ENCODE measurements around the gene MARCKSL1.

MARCKSL1 gene

GRCh38 chr1:32321712-32322291, 14.2 kb downstream of the MARCKSL1 start:
- TF ChIP-seq POU2F2 (IDR thresholded peaks at IDR 0.05; ENCODE audit: low read depth, low read length) (no peak), PAX5 (IDR thresholded peaks at IDR 0.05; ENCODE audit: insufficient read depth, low read length, severe bottlenecking) (no peak), SPI1 (IDR thresholded peaks at IDR 0.05; ENCODE audit: low read depth, low read length) (peak; percentile 16; the same call in 1 of the 2 replicates)
- DNase-seq (ENCODE audit: insufficient read length, low spot score) (no peak), FAIRE-seq (peak; percentile 66)

- FAIRE-seq (no peak), DNase-seq (ENCODE audit: insufficient read length, low spot score) (no peak)
- TF ChIP-seq POLR2A (IDR thresholded peaks at IDR 0.05; ENCODE audit: low read depth, low read length), result no peak
- no peak for TF ChIP-seq SPI1 (IDR thresholded peaks at IDR 0.05; ENCODE audit: low read depth, low read length)
- TF ChIP-seq POU2F2 (IDR thresholded peaks at IDR 0.05; ENCODE audit: low read depth, low read length), result no peak
- no peak for TF ChIP-seq TAF1 (IDR thresholded peaks at IDR 0.05; ENCODE audit: low read depth, low read length)
- TF ChIP-seq PAX5 (IDR thresholded peaks at IDR 0.05; ENCODE audit: insufficient read depth, low read length, severe bottlenecking), result no peak
- no peak for TF ChIP-seq POLR2AphosphoS5 (IDR thresholded peaks at IDR 0.05; ENCODE audit: low read depth, low read length)
Measured at GRCh38 chr1:32318127-32318869, 17.7 kb downstream of the MARCKSL1 start.

- TF ChIP-seq POLR2AphosphoS5 (IDR thresholded peaks at IDR 0.05; ENCODE audit: low read depth, low read length) (no peak), SPI1 (IDR thresholded peaks at IDR 0.05; ENCODE audit: low read depth, low read length) (peak; percentile 65)
- DNase-seq (ENCODE audit: insufficient read length, low spot score) (no peak), FAIRE-seq (no peak)
Measured at GRCh38 chr1:32316903-32317277, 19.1 kb downstream of the MARCKSL1 start.

- DNase-seq (ENCODE audit: insufficient read length, low spot score) (no peak), FAIRE-seq (no peak)
Measured at GRCh38 chr1:32311709-32312393, 24.2 kb downstream of the MARCKSL1 start.

GRCh38 chr1:32309960-32310359, 26.1 kb downstream of the MARCKSL1 start:
- DNase-seq (ENCODE audit: insufficient read length, low spot score) (no peak), FAIRE-seq (no peak)
- no peak for TF ChIP-seq POU2F2 (IDR thresholded peaks at IDR 0.05; ENCODE audit: low read depth, low read length)
- no peak for TF ChIP-seq POLR2AphosphoS5 (IDR thresholded peaks at IDR 0.05; ENCODE audit: low read depth, low read length)
- TF ChIP-seq SPI1 (IDR thresholded peaks at IDR 0.05; ENCODE audit: low read depth, low read length), result no peak
- TF ChIP-seq POLR2A (IDR thresholded peaks at IDR 0.05; ENCODE audit: low read depth, low read length), result no peak
- TF ChIP-seq TAF1 (IDR thresholded peaks at IDR 0.05; ENCODE audit: low read depth, low read length), result no peak
- no peak for TF ChIP-seq PAX5 (IDR thresholded peaks at IDR 0.05; ENCODE audit: insufficient read depth, low read length, severe bottlenecking)

More at GRCh38 chr1:32311709-32312393, 24.2 kb downstream of the MARCKSL1 start:
- TF ChIP-seq TAF1 (IDR thresholded peaks at IDR 0.05; ENCODE audit: low read depth, low read length) (no peak), PAX5 (IDR thresholded peaks at IDR 0.05; ENCODE audit: insufficient read depth, low read length, severe bottlenecking) (no peak), POLR2A (IDR thresholded peaks at IDR 0.05; ENCODE audit: low read depth, low read length) (no peak), POLR2AphosphoS5 (IDR thresholded peaks at IDR 0.05; ENCODE audit: low read depth, low read length) (no peak), POU2F2 (IDR thresholded peaks at IDR 0.05; ENCODE audit: low read depth, low read length) (no peak), SPI1 (IDR thresholded peaks at IDR 0.05; ENCODE audit: low read depth, low read length) (no peak)

- no peak for DNase-seq (ENCODE audit: insufficient read length, low spot score)
- TF ChIP-seq PAX5 (IDR thresholded peaks at IDR 0.05; ENCODE audit: insufficient read depth, low read length, severe bottlenecking) (no peak), POU2F2 (IDR thresholded peaks at IDR 0.05; ENCODE audit: low read depth, low read length) (no peak), SPI1 (IDR thresholded peaks at IDR 0.05; ENCODE audit: low read depth, low read length) (no peak), POLR2AphosphoS5 (IDR thresholded peaks at IDR 0.05; ENCODE audit: low read depth, low read length) (no peak), POLR2A (IDR thresholded peaks at IDR 0.05; ENCODE audit: low read depth, low read length) (no peak)
- FAIRE-seq, result no peak
Measured at GRCh38 chr1:32307324-32307723, 28.7 kb downstream of the MARCKSL1 start.

GRCh38 chr1:32305310-32305709, 30.7 kb downstream of the MARCKSL1 start:
- FAIRE-seq (no peak), DNase-seq (ENCODE audit: insufficient read length, low spot score) (no peak)
- TF ChIP-seq POLR2A (IDR thresholded peaks at IDR 0.05; ENCODE audit: low read depth, low read length), result no peak
- no peak for TF ChIP-seq PAX5 (IDR thresholded peaks at IDR 0.05; ENCODE audit: insufficient read depth, low read length, severe bottlenecking)
- TF ChIP-seq POLR2AphosphoS5 (IDR thresholded peaks at IDR 0.05; ENCODE audit: low read depth, low read length), result no peak
- TF ChIP-seq SPI1 (IDR thresholded peaks at IDR 0.05; ENCODE audit: low read depth, low read length), result no peak
- no peak for TF ChIP-seq TAF1 (IDR thresholded peaks at IDR 0.05; ENCODE audit: low read depth, low read length)

- no peak for DNase-seq (ENCODE audit: insufficient read length, low spot score)
- no peak for FAIRE-seq
Measured at GRCh38 chr1:32303997-32304622, 31.9 kb downstream of the MARCKSL1 start.

GRCh38 chr1:32303358-32303757, 32.7 kb downstream of the MARCKSL1 start:
- FAIRE-seq (no peak), DNase-seq (ENCODE audit: insufficient read length, low spot score) (no peak)
- TF ChIP-seq POLR2A (IDR thresholded peaks at IDR 0.05; ENCODE audit: low read depth, low read length) (no peak), SPI1 (IDR thresholded peaks at IDR 0.05; ENCODE audit: low read depth, low read length) (no peak), POLR2AphosphoS5 (IDR thresholded peaks at IDR 0.05; ENCODE audit: low read depth, low read length) (no peak), POU2F2 (IDR thresholded peaks at IDR 0.05; ENCODE audit: low read depth, low read length) (no peak), TAF1 (IDR thresholded peaks at IDR 0.05; ENCODE audit: low read depth, low read length) (no peak), PAX5 (IDR thresholded peaks at IDR 0.05; ENCODE audit: insufficient read depth, low read length, severe bottlenecking) (no peak)

More at GRCh38 chr1:32303997-32304622, 31.9 kb downstream of the MARCKSL1 start:
- TF ChIP-seq TAF1 (IDR thresholded peaks at IDR 0.05; ENCODE audit: low read depth, low read length) (no peak), POLR2AphosphoS5 (IDR thresholded peaks at IDR 0.05; ENCODE audit: low read depth, low read length) (no peak), POU2F2 (IDR thresholded peaks at IDR 0.05; ENCODE audit: low read depth, low read length) (no peak), SPI1 (IDR thresholded peaks at IDR 0.05; ENCODE audit: low read depth, low read length) (no peak), POLR2A (IDR thresholded peaks at IDR 0.05; ENCODE audit: low read depth, low read length) (no peak), PAX5 (IDR thresholded peaks at IDR 0.05; ENCODE audit: insufficient read depth, low read length, severe bottlenecking) (no peak)

All from GM12891 (cell line).